Cardiac muscle cell (in vitro differentiated cells and primary cell): ENCODE measurements around the gene WDR43. TPM values are rescaled to one million over a fixed set of nuclear protein-coding genes. Genes with fewer than 3 reads are reported as not detected.

ENCODE experiments used
- DNase-seq, 2 donors: peaks; one replicate each; pipeline versions ENCODE4 v3.0.0 to v3.0.0-alpha.2; 2010 to 2017; ENCODE audit warnings: low read depth in 1 of 2, low spot score in 1 of 2
- H3K27ac ChIP-seq: fragments of 200-600 bp; sonication (generic); 2 replicates; pipeline ENCODE4 v1.5.1; 2016
- H3K27me3 ChIP-seq: fragments of 200-600 bp; sonication (generic); 2 replicates; pipeline ENCODE4 v1.6.0; 2016; ENCODE audit warnings: control low read depth
- H3K36me3 ChIP-seq: fragments of 200-600 bp; sonication (generic); 2 replicates; pipeline ENCODE4 v1.5.1; 2016; ENCODE audit warnings: control low read depth
- H3K4me1 ChIP-seq: fragments of 200-600 bp; sonication (generic); 2 replicates; pipeline ENCODE4 v1.8.1; 2017; ENCODE audit warnings: low read depth, mild to moderate bottlenecking, mixed run types
- H3K4me3 ChIP-seq: fragments of 200-600 bp; sonication (generic); 2 replicates; pipeline ENCODE4 v1.5.1; 2016; ENCODE audit warnings: mild to moderate bottlenecking
- H3K9me3 ChIP-seq: fragments of 200-600 bp; sonication (generic); 2 replicates; pipeline ENCODE4 v1.5.1; 2017; ENCODE audit warnings: low read depth, mild to moderate bottlenecking, control low read depth
- CTCF ChIP-seq: IDR thresholded peaks from 2 replicates; pipeline ENCODE4 v1.5.1; 2012; ENCODE audit warnings: low read depth, mild to moderate bottlenecking, low read length
- polyA plus RNA-seq: library from polyadenylated mRNA; unstranded; fragments of >200 nt; fragmentation: Nextera tagmentation; extraction: Ambion mirVana; gene quantifications from 2 replicates; pipeline ENCODE4 v1.2.1, GENCODE V29; 2016
- total RNA-seq: library from RNA; depleted of rRNA; stranded (reverse); fragments of >200 nt; gene quantifications from 2 replicates; pipeline ENCODE4 v1.2.3, GENCODE V29; 2016

Gene WDR43
- total and polyA plus RNA-seq, 2 experiments from 2014 or later, result 16.9 to 34.1 TPM

- TF ChIP-seq CTCF, result no peak
- H3K4me1 ChIP-seq, result no peaks in the 10 kb centered on the region
- H3K4me3 ChIP-seq, result no peak overlapping the region
- no peak overlapping the region for H3K27ac ChIP-seq
- no peaks in the 10 kb centered on the region for H3K9me3 ChIP-seq
- no peaks in the 10 kb centered on the region for H3K27me3 ChIP-seq
- no peak for DNase-seq
- no peaks in the 10 kb centered on the region for H3K36me3 ChIP-seq
Measured at GRCh38 chr2:28994074-28994473, 99.6 kb downstream of the WDR43 start.

- Histone ChIP-seq H3K4me1 (no peaks in the 10 kb centered on the region), H3K36me3 (no peaks in the 10 kb centered on the region), H3K9me3 (no peaks in the 10 kb centered on the region), H3K27ac (no peak overlapping the region), H3K27me3 (no peaks in the 10 kb centered on the region), H3K4me3 (no peak overlapping the region)
- DNase-seq, result no peak
- no peak for TF ChIP-seq CTCF
Measured at GRCh38 chr2:28994679-28995078, 100.2 kb downstream of the WDR43 start.

GRCh38 chr2:28995765-28996750 is 101.6 kb downstream of the WDR43 start:
- Histone ChIP-seq H3K36me3 (no peaks in the 10 kb centered on the region), H3K4me3 (no peak overlapping the region), H3K4me1 (no peaks in the 10 kb centered on the region), H3K9me3 (no peaks in the 10 kb centered on the region), H3K27ac (no peak overlapping the region), H3K27me3 (no peaks in the 10 kb centered on the region)
- TF ChIP-seq CTCF, result no peak
- no peak for DNase-seq

GRCh38 chr2:28997237-28997846 is 102.9 kb downstream of the WDR43 start:
- H3K4me1 ChIP-seq, result no peaks in the 10 kb centered on the region
- no peaks in the 10 kb centered on the region for H3K27me3 ChIP-seq
- no peak for TF ChIP-seq CTCF
- DNase-seq, result peak in 1 of 2 donors; percentile 12
- H3K9me3 ChIP-seq, result no peaks in the 10 kb centered on the region
- H3K4me3 ChIP-seq, result no peak overlapping the region
- no peak overlapping the region for H3K27ac ChIP-seq
- no peaks in the 10 kb centered on the region for H3K36me3 ChIP-seq

Other genes with a start within 250 kb of the WDR43 start
- 131 and 161 TPM in 2 replicates for gene PPP1CB, start 142.8 kb upstream of the WDR43 start, total RNA-seq
- gene PPP1CB, start 142.8 kb upstream of the WDR43 start, polyA plus RNA-seq, result 140 and 198 TPM in 2 replicates
- 0.21 and 1.4 TPM in 2 replicates for gene SPDYA, start 83.8 kb upstream of the WDR43 start, total RNA-seq
- 1.3 and 2.1 TPM in 2 replicates for gene SPDYA, start 83.8 kb upstream of the WDR43 start, polyA plus RNA-seq
- 6.3 and 9.3 TPM in 2 replicates for gene TRMT61B, start 24.4 kb upstream of the WDR43 start, total RNA-seq
- 18.7 and 18.8 TPM in 2 replicates for gene TRMT61B, start 24.4 kb upstream of the WDR43 start, polyA plus RNA-seq
- gene TOGARAM2, start 86.6 kb downstream of the WDR43 start, total RNA-seq, result under 0.01 and 0.03 TPM in 2 replicates
- not detected in 2 replicates for gene TOGARAM2, start 86.6 kb downstream of the WDR43 start, polyA plus RNA-seq
- gene PCARE, start 179.9 kb downstream of the WDR43 start, total RNA-seq, result 0.49 and 0.57 TPM in 2 replicates
- 0.34 TPM in 1 of 2 replicates, not detected in the other for gene PCARE, start 179.9 kb downstream of the WDR43 start, polyA plus RNA-seq
- gene CLIP4, start 220.7 kb downstream of the WDR43 start, total RNA-seq, result 6.0 and 7.0 TPM in 2 replicates
- gene CLIP4, start 220.7 kb downstream of the WDR43 start, polyA plus RNA-seq, result 4.2 and 7.9 TPM in 2 replicates